NCI-H1417 (cell line): ENCODE results near the gene PFKFB4.
"Not testable (repeated sequence)": the region's sequence is repeated elsewhere in the genome, so short reads cannot be mapped to it uniquely, and the experiment has no call there.

Experiments
- DNase-seq, 3 experiments: peaks; one replicate each; lab custom pipeline; 2025; lab: John Stamatoyannopoulos, UW

The PFKFB4 gene

DNA sequence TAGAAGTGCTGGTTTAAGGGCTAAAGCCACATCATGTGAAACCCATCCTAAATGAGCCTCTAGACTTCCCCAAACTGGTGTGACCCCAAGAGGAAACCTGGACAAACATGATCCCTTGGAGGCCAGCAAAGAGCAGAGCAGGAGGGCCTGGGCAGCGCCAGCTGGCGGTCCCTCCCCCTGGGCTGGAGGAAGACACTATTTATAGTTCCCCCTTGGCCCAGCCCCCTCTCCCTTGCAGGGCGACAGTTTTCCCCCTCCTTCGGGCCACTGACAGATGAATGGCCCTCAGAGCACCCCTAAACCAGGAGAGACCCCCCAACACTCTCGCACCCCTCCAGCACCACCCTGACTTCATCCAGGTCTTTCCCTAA, 4.0 kb upstream of the PFKFB4 start:
- DNase-seq, result peak in 2 of 3 experiments; percentile 2 to 15

DNA sequence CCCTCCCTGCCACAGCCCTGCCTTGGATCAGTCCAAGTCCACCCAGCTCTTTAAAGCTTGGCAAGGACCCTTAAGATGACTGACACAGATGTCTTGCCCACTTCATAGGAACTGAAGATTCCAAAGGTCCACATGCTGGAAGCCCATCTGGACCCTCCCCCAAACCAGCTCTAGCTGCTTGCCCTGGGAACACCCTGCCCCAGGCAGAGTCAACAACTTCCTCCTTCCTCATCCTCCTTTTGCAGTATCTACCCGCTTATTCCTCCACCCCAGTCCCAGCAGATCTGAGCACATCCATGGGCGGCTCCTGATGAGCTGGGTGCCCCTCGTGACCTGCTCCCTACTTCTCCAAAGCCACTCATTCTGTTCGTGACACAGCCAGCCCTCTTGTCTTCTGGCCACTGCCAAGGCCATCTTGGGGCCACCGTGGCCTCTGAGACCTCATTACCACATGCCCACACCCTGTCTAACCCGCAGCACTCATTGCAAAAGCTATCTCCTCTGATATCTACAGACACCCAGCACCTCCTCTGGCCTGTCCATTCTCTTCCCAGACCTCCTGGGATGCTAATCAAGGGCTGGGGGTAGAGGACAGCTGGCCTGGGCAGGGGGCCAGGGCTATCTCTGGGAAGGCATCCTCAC, 2.0 kb upstream of the PFKFB4 start:
- no peak for DNase-seq

DNA sequence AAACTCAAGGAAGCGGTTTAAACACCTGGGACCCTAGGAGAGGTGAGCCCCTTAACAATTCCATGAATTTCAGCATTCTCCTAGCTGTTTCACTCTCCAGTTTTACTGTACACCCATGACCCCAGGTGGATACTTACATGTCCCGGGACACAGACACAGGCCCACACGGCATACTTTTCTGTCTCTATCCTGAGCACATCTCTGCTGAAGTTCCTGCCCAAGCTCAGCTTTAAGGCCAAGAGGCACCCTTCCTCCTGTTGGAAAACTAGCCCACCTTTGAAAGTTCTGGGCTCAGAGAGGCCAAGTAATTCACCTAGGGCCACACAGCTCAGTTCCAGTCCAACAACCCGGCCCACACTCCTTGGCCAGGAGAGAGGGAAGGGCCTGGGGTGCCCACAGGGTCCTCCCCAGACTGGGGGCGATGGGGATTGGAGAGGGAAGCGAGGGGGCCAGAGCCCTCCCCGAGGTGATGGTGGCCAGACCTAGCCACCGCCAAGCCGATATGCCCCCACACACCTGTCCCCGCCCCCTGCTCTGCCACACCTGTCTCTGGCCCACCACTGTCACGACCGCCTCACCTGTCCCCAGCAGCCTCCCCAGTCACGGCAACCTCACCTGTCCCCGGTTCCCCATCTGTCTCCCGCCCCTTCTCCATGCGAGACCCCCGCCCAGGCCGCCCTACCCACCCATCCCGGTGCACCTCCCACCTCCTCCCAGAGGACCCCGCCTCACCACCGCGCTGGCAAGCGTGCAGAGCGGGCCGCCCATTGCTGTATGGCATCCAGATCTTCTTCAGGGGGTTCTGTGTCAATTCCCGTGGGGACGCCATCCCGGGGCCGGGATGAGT, 431 bp downstream of the PFKFB4 start:
- peak in 1 of 3 experiments; percentile 10 for DNase-seq

DNA sequence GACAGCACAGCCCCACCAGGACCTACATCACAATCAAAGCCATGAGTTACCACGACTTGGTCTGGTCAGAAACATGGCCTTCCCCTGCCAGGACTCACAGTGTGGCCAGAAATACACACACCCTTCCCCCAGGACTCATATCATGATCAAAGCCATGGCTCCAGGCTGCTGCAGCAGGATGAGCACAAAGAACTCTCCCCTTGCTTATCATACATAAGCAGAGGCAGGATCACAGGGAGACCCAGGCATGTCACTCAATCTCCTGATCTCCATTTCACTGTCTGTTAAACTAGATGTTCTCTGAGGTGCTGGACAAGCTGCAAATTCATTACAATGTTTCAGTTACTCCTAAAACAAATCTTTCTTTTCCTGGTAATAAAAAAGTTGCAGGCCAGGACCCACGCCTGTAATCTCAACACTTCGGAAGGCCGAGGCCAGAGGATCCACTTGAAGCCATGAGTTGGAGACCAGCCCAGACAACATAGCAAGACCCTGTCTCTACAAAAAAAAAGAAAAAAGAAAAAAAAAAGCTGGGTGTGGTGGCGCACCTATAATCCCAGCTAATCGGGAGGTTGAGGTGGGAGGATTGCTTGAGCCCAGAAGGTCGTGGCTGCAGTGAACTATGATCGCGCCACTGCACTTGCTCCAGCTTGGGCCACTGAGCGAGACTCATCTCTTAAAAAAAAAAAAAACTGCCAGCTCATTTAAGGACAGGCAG, 1.2 kb downstream of the PFKFB4 start:
- no peak for DNase-seq

DNA sequence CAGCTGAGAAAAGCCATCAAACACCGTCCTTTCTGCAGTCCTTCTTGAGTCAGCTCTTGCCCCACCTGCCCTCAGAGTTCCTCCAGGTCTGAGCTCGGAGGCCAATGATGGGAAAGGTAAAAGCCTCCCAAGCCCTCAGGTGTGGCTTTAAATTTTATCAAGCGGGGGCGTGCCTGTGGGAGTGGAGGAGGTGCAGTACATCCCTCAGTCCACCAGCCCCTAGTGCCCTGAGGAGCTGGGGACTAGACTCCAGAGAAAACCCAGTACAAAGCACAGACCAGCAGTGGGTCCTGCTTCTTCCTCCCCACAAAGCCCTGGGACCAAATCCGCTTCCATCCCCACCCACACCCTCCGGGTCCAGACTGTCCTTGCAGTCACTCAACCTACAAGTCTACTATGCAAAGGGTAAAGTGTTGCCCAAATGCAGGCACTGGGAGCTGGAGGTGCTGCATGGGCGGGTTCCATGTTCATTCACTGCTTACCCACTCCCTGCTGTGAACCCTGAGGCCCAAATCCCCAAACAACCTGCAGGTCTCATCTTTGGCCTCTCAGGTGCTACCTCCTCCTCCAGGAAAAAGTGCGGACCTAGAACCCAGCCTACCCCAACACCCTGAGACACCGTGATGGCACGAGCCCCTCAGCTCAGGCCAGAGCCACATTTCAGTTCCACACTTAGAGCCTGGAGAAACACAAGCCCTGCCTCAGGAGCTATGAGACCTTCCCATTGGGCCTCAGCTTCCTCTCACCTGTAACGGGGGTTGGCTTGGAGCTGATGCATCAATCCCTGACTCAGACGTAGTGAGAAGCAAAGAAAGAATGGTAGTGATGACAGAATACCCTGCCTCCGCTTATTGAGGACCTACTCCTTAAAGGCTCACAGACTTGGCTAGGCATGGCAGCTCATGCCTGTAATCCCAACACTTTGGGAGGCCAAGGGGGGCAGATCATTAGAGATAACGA, 2.4 kb downstream of the PFKFB4 start:
- no peak for DNase-seq

DNA sequence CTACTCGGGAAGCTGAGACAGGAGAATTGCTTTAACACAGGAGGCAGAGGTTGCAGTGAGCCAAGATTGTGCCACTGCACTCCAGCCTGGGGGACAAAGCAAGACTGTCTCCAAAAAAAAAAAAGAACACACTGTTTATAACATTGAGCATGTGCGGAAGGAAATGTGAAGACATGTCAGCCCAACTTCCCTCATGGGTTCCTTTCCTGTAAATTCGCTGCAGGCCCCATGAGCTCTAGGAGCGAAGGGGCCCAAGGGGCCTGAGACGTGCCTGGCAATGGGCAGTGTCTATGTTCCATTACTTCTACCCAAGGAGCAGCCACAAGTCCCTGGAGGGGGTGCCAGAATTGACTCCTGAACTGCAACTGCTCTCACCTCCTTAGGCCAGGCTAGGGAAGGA, 3.2 kb downstream of the PFKFB4 start:
- DNase-seq, result no peak

DNA sequence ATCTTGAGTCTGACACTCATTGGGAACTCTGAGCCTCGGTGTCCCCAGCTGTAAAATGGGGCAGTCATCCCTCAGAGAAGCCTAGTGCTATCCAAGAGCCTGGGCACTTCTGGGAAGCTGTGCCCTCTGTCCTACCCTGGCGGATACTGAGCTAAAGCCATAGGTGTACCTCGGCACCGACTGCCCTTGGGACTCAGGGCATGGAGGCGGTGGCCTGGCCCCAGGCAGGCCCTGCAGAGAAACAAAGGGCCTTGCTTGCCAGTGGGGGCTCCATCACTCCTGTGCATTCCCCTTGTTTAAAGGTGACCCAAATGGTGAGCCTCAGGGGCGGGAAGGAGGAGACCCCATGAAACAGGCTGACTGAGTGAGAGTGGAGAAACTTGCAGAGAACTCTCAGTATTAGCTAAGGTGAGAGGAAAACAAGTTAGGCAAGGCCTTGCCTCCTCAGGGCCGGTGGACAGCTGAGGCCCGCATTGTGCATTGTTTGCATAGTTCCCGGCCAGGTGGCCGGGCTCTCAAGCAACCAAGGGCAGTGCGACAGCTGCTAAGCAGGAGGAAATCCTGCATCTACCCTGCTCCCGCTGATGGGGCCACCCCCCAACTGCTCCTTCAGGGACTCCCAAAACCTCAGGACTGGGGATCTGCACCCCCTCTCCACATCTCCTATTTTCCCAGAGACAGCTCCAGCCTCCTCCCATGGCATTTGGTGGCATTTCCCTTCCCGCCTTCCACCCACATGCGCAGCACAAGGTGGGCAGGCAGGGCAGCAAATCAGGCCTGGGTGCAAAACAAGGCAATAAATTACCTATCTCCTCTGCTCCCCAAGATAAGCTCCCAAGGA, 4.3 kb downstream of the PFKFB4 start:
- peak in 2 of 3 experiments; percentile 22 to 66 for DNase-seq

DNA sequence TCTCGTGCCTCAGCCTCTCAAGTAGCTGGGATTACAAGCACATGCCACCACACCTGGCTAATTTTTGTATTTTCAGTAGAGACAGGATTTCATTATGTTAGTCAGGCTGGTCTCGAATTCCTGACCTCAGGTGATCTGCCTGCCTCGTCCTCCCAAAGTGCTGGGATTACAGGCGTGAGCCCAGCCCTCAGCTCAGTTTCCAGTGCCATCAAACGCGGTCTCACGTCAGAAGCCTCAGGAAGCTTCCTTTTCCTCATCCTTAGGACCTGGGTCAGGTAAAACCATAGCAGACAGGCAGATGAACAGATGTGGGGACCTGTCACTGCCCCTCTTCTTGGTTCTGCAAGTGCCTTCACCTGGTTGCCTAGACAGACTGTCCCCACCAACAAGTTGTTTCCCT, 5.0 kb downstream of the PFKFB4 start:
- not testable (repeated sequence) for DNase-seq

DNA sequence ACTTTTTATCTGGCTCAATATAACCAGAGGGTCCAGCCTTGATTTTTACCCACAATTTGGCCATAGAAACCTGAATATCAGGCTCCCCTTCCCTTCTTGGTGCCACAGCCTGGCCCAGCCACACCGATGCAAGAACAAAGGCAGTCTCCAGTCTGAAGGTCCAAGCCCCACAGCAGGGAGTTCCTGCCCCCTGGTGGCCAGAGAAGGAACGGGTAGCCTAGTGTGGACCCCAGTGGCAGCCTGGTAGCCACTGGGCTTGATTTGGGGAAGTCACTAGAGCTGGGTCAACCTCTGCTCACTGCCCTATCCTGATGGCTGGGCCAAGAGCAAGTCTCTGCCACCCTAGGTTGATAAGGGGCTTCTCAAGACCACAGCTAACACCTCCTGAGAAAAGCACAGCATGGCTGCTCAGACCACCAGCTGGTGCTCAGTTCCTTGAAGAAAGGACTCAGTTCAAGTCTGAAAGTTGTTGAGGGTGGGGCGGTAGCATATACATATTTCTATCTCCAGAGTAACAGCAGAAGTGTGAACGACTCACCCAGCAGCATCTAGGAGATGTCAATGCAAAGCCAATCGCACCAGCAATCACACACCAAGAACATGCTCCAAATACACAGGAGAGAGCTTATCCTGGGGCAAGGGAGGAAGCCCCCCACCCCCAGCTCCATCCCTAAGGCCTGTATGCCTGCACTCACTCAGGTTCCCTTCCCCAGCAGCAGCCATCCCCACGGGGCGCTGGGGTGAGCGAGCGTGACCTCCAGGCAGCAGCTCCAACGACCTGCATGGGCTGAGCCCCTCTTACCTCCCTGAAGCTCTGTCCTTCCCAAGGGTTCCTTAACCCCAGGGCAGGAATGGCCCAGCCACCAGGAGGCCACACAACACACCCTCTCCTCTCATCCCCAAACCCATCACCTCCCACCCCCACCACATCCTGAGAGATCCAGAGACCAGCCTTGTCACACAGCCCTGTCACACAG, 7.6 kb downstream of the PFKFB4 start:
- peak; percentile 27 to 63 (median 63) for DNase-seq

DNA sequence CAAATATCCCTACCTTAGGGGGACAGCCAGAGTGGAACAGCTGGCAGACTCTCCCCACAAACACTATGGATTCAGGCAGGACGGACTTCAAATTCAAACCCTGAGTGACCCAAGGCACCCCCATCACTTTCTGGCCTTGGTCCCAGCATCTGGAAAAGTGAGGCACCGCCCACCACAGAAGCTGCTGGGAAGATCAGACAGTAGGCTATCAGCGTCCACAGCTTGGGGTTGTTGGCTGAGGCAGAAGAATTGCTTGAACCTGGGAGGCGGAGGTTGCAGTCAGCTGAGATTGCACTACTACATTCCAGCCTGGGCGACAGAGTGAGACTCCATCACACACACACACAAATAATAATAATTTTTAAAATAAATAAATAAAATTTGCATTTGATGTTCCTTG, 8.5 kb downstream of the PFKFB4 start:
- DNase-seq, result no peak

DNA sequence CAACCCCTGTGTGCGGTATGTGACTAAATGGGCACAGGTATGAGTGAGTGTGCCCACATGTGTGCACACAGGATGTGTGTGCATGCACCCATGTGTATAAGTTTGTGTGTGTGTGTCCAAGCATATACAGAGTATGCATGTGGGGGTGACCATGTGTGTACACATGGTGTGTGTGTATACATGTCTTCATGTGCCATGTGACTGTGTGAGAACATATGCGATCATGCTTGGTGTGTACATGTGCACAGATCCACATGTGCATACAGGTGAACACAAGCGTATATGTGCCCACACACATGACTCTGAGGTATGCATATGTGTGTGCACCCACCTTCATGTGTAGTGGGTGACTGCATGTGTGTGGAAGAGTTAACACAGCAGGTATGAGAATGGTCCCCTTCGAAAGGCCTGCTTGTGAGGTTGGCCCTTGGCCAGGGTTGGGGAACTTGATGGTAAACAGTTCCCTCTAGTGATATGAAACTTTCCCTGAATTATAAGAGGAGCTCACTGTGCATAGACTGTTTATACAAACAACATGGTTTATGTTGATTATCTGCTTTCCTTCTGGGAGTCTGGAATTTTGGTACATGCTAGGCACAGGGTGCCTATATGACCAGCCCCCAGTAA, 10.3 kb downstream of the PFKFB4 start:
- no peak for DNase-seq

DNA sequence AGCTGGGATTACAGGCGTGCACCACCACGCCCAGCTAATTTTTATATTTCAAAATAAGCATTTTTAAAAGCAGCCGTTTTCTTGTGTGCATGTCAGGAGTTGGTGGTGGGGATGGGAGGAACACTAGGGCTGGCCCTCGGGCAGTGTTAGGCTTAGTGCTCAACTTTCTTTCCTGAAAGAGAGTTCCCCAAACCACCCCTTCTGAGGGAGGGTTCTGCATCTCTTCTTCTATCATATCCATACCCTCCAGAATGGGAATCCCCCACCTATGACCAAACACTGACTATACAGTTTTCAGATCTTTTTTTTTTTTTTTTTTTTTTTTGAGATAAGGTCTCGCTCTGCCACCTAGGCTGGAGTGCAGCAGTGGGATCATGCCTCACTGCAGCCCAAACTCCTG, 12.5 kb downstream of the PFKFB4 start:
- no peak for DNase-seq

DNA sequence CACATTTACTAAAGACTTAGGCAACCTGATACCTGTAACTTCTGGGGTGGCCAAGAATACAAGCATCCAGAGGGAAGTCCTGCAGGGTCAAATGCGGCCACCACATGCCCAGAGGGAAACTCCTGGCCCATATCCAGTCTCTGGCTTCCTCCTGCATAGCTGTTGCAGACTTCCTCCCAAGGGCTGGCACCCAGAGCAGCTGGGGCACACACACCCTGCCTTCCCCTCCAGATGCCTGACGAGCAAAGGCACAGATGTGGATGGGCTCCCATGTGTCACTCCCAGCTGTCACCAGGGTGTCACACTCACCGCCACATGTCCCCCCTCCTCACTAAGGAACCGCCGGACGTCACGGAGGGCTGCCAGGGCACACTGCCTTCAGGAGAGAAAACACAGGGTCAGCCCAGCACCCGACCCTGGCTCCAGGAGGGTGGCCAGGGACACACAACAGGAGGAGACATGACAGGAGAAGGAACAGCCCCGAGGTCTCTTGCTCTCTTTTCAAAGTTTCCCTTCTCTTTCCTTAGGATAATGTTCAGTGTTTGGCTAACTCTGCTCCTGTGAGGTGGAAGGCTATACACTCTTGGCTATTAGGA, 13.2 kb downstream of the PFKFB4 start:
- no peak for DNase-seq

DNA sequence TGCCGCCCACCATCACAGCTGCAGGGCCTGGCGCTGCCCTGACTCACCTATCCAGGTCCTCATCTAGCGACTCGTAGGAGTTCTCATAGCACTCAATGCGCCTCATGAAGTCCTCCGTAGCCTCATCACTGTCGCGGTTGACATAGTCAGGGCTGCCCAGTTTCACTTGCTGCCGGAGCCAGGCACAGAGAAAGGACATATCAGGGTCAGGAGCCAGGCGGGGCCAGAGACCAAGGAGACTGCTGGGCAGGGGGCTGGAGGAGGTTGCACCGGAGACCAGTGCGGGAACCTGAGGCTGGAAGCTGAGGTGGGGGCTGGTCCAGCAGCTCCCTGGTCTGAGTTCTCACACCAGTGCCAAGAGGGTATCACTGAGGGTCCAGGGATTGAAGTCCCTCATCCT, 18.2 kb downstream of the PFKFB4 start:
- DNase-seq, result no peak

DNA sequence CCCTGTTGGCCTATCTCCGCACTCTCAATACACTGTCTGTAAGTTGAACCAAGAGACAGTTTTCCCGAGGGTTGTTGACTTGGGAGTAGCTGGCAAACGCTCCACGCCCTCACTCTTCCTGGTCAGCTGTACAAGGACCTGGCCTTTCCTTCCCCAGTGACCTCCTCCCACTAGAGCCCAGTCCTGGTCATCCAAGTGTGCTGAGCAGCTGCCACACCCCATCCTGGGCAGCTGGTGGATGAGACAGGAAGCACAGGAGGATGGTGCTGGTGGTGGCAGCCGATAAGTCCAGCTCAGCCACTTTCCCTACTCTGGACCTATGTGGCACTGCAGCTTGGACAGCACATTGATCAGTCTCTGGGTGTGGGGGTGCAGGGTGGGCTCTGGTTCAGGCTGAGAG, 19.8 kb downstream of the PFKFB4 start:
- DNase-seq, result no peak

DNA sequence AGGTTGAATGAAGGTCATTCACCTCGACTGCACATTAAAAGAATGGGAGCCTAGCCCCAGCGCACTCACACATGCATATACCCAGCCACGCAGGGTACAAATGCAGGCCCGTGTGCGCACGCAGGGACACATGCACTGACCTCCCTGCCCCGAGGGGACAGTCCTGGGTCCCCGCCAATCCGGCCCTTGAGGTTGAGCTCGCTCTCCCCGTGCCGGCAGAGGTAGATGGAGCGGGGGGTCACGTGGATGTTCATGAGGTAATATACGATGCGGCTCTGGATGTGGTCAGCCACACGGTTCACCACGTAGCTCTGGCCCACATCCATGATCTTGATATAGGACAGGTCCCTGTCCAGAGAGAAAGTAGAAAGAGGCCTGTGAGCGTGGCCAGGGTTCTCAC, 20.5 kb downstream of the PFKFB4 start:
- no peak for DNase-seq

DNA sequence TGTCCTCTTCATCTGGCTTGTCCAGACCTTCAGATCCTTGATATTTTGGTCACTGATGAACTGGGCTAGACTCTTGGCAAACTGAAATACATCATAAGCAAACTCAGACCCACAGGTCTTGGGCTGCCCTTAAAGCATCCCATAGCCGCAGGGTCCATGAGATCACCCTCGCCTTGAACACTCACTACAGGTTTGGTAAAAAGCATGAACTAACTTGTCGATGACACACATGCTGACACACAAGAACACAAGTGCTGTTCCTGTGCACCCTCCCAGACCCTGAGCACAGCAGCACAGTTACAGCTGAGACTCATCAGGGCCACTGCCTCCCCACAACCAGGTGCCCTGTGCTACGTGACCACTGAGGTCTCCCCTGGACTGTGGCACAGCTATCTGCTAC, 21.0 kb downstream of the PFKFB4 start:
- no peak for DNase-seq

DNA sequence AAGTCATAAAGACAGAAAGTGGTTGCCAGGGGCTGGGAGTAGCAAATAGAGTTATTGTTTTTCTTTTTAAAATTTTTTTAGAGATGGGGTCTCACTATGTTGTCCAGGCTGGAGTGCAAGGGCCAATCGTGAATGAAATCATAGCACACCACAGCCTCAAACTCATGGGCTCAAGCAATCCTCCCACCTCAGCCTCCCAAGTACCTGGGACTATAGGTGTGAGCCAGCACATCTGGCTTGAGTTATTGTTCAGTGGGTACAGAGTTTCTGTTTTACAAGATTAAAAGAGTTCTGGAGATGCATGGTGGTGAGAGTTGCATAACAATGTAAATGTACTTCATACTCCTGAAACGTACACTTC, 23.6 kb downstream of the PFKFB4 start:
- no peak for DNase-seq
